ENCODE data around the gene CPLX1.
A peak's percentile ranks its signal among the peaks of the same experiment; 100 is the strongest.
"Not testable (repeated sequence)": the region's sequence is repeated elsewhere in the genome, so short reads cannot be mapped to it uniquely, and the experiment has no call there.

CPLX1 gene

DNA sequence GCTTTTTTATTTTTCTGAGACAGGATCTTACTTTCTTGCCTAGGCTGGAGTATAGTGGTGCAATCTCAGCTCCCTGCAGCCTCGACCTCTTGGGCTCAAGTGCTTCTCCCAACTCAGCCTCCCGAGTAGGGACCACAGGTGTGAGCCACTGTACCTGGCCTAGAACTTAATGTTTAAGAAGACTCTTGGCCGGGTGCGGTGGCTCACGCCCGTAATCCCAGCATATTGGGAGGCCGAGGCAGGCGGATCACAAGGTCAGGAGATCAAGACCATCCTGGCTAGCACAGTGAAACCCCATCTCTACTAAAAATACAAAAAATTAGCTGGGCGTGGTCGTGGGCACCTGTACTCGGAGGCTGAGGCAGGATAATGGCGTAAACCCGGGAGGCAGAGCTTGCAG lies 72.7 kb downstream of the CPLX1 start:
- not testable (repeated sequence) for DNase-seq

GRCh38 chr4:752196-752861 lies 73.6 kb downstream of the CPLX1 start:
- no peak for DNase-seq

DNA sequence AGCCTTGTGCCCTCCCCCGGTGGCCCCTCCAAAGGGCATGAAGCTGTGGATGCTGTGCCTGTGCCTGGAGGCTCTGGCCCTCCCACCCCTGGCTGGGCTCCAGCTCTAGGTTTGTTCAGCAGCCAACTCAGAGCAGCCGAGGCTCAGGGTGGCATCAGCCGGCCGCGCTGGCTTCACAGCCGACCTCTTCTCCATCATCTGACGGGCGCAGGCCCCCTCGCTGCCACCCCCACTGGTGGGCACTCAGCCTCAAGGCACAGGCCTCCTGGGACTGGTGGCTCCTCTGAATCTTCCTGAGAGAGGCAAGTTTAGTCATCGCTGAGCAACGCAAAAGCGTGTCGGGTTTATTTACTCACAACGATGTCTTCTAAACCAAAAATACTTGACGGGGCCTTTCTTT lies 74.3 kb downstream of the CPLX1 start:
- no peak for DNase-seq

- DNase-seq = no peak
Measured at GRCh38 chr4:749698-750666, 75.9 kb downstream of the CPLX1 start.

DNA sequence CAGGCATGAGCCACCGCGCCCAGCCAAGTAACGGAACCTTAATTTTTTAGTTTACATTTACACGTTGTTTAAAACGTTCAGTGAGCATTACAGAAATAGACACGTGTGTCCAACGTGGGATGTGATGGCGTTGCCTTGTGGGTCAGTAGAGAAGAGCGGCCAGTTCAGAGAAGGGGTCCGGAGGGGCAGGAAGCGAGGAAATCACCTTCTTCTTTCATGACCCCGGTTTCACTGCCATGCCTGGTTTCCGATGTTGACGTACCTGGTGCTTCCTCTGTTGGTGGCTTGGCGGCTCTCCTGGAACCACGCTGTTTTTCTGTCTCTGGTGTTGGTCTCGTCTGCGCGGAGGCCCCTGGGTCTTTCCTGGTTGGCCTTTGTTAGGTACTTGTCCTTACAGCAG lies 77.5 kb downstream of the CPLX1 start:
- no peak for DNase-seq

- DNase-seq = no peak
Measured at GRCh38 chr4:747546-748170, 78.3 kb downstream of the CPLX1 start.

GRCh38 chr4:744212-744841 lies 81.6 kb downstream of the CPLX1 start:
- no peak for DNase-seq

GRCh38 chr4:743463-744211 lies 82.3 kb downstream of the CPLX1 start:
- no peak for DNase-seq

DNA sequence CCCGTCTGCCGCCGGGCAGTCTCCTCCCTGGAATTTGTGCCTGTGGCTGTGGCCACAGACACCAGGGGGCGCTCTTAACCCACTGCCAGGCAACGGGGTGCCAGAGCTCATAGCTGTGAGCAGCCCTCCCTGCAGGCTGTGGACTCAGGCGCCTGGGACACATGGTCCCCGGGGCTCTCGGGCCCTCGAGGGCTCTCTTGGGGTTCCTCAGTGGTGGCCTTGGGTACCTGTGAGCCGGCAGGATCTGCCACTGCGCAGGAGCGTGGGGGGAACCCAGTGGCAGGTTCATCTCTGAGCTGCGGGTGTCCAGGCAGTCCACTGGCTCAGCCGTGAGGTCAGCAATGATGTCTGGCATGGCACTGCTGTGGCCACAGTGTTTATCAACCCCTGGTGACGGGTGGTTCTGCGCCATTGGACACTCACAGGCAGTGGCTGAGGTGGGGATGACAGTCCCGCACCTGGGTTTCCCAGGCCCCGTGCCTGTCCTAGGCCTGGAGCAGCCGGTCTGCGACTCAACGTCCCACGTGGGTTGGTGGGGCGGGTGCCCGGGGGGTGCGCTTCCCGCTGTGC lies 83.1 kb downstream of the CPLX1 start:
- peak; percentile 94 for DNase-seq

GRCh38 chr4:742096-742741 lies 83.7 kb downstream of the CPLX1 start:
- DNase-seq = no peak

- no peak for DNase-seq
Measured at GRCh38 chr4:740656-741282, 85.2 kb downstream of the CPLX1 start.

GRCh38 chr4:740011-740410 lies 85.9 kb downstream of the CPLX1 start:
- no peak for DNase-seq

DNA sequence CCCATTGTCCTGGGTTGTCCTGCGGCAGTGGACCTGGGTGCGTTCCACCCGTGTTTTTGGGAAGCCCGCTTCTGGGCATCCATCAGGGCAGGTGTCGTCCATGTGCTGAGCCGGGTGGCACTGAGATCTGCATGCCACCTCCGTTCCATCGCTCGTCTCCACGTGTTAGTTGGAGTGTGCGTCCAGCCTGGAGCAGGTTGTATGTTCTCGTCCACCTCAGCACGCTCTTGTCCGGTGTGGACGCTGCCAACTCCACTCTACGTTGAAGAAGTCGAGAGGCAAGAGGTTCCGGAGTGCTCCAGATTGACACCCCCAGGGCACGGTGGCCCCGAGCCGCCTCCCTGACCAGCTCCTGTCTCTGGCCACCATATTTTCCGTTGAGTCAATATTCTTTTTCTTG lies 86.4 kb downstream of the CPLX1 start:
- DNase-seq = no peak

- no peak for DNase-seq
Measured at GRCh38 chr4:738781-739280, 87.1 kb downstream of the CPLX1 start.

GRCh38 chr4:736561-736960 lies 89.4 kb downstream of the CPLX1 start:
- DNase-seq = not testable (repeated sequence)

DNA sequence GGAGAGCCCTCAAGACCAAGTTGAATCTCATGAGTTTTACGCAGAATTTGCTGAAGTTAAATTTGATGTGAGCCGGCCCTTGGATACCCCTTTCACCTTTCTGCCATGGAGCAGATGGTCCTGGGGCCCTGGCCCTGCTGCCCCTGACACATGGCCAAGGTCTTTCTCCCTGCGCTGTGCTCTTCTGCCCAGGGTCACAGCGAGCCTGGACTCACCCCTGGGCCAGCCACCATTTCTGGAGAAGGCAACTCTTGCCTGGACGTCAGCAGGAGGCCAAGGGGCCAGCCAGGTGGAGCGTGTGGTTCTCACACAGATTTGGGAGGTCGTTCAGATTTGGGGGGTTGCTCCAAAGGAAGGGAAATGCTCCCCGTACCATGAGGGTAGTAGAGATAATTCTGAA lies 90.3 kb downstream of the CPLX1 start:
- no peak for DNase-seq
